ENCODE data around the gene PARP16. TPM values are rescaled to one million over a fixed set of nuclear protein-coding genes. Genes with fewer than 3 reads are reported as not detected.
"Not testable (repeated sequence)": the region's sequence is repeated elsewhere in the genome, so short reads cannot be mapped to it uniquely, and the experiment has no call there.

Gene PARP16
- total RNA-seq, 1 experiment from 2014 or later = 12.9 TPM

- DNase-seq = no peak
- no peak overlapping the region for H3K4me3 ChIP-seq
- no peaks in the 10 kb centered on the region for H3K27me3 ChIP-seq
- H3K9me3 ChIP-seq (replicated peaks) = no peaks in the 10 kb centered on the region
- H3K36me3 ChIP-seq = no peaks in the 10 kb centered on the region
- H3K27ac ChIP-seq = no peak overlapping the region
- H3K4me1 ChIP-seq = no peaks in the 10 kb centered on the region
Observed at GRCh38 chr15:65275104-65275727, 11.5 kb downstream of the PARP16 start.

GRCh38 chr15:65270811-65271545 is 15.7 kb downstream of the PARP16 start:
- not testable (repeated sequence) for H3K4me3 ChIP-seq; H3K27ac ChIP-seq; H3K36me3 ChIP-seq; H3K9me3 ChIP-seq (replicated peaks); H3K4me1 ChIP-seq; H3K27me3 ChIP-seq
- peak; percentile 65 to 77 for DNase-seq

GRCh38 chr15:65268411-65268810 is 18.3 kb downstream of the PARP16 start:
- no peaks in the 10 kb centered on the region for H3K4me1 ChIP-seq
- no peak for DNase-seq
- 0 out of 2 replicates have a peak, but pooled peaks cover 5% of the 10 kb centered on the region for H3K36me3 ChIP-seq
- no peaks in the 10 kb centered on the region for H3K27me3 ChIP-seq
- H3K4me3 ChIP-seq = no peak overlapping the region
- no peak overlapping the region for H3K27ac ChIP-seq
- H3K9me3 ChIP-seq (replicated peaks) = no peaks in the 10 kb centered on the region

GRCh38 chr15:65266469-65266868 is 20.2 kb downstream of the PARP16 start:
- no peaks in the 10 kb centered on the region for H3K4me1 ChIP-seq
- H3K27me3 ChIP-seq = no peaks in the 10 kb centered on the region
- H3K27ac ChIP-seq = no peak overlapping the region
- no peak for DNase-seq
- H3K36me3 ChIP-seq = 0 out of 2 replicates have a peak, but pooled peaks cover 5% of the 10 kb centered on the region
- no peak overlapping the region for H3K4me3 ChIP-seq
- no peaks in the 10 kb centered on the region for H3K9me3 ChIP-seq (replicated peaks)

GRCh38 chr15:65264863-65265430 is 21.7 kb downstream of the PARP16 start:
- Histone ChIP-seq H3K27me3 (no peaks in the 10 kb centered on the region), H3K4me1 (no peaks in the 10 kb centered on the region), H3K9me3 (replicated peaks) (no peaks in the 10 kb centered on the region), H3K4me3 (no peak overlapping the region), H3K36me3 (peaks cover 5% of the 10 kb centered on the region; the same call in 1 of the 2 replicates), H3K27ac (no peak overlapping the region)
- no peak for DNase-seq

GRCh38 chr15:65263313-65263712 is 23.4 kb downstream of the PARP16 start:
- DNase-seq = no peak

GRCh38 chr15:65260968-65261367 is 25.7 kb downstream of the PARP16 start:
- H3K9me3 ChIP-seq (replicated peaks) = no peaks in the 10 kb centered on the region
- H3K27ac ChIP-seq = no peak overlapping the region
- no peaks in the 10 kb centered on the region for H3K27me3 ChIP-seq
- DNase-seq = no peak
- peaks cover 2% of the 10 kb centered on the region for H3K36me3 ChIP-seq
- H3K4me3 ChIP-seq = no peak overlapping the region
- H3K4me1 ChIP-seq = no peaks in the 10 kb centered on the region

More at GRCh38 chr15:65263313-65263712, 23.4 kb downstream of the PARP16 start:
- Histone ChIP-seq H3K4me3 (no peak overlapping the region), H3K9me3 (replicated peaks) (no peaks in the 10 kb centered on the region), H3K27ac (no peak overlapping the region), H3K27me3 (no peaks in the 10 kb centered on the region), H3K4me1 (no peaks in the 10 kb centered on the region), H3K36me3 (peaks cover 2% of the 10 kb centered on the region; the same call in 1 of the 2 replicates)

GRCh38 chr15:65259367-65259797 is 27.3 kb downstream of the PARP16 start:
- no peak overlapping the region for H3K27ac ChIP-seq
- H3K9me3 ChIP-seq (replicated peaks) = no peaks in the 10 kb centered on the region
- H3K4me1 ChIP-seq = no peaks in the 10 kb centered on the region
- no peak overlapping the region for H3K4me3 ChIP-seq
- DNase-seq = no peak
- H3K36me3 ChIP-seq = peaks cover 2% of the 10 kb centered on the region
- no peaks in the 10 kb centered on the region for H3K27me3 ChIP-seq

GRCh38 chr15:65258375-65259262 is 28.1 kb downstream of the PARP16 start:
- Histone ChIP-seq H3K36me3 (peaks cover 2% of the 10 kb centered on the region), H3K9me3 (replicated peaks) (no peaks in the 10 kb centered on the region), H3K27ac (no peak overlapping the region), H3K27me3 (no peaks in the 10 kb centered on the region), H3K4me1 (no peaks in the 10 kb centered on the region), H3K4me3 (no peak overlapping the region)
- DNase-seq = no peak

GRCh38 chr15:65255486-65256140 is 31.1 kb downstream of the PARP16 start:
- Histone ChIP-seq H3K4me1 (no peaks in the 10 kb centered on the region), H3K4me3 (no peak overlapping the region), H3K27me3 (no peaks in the 10 kb centered on the region), H3K36me3 (peaks cover 2% of the 10 kb centered on the region; the same call in 1 of the 2 replicates), H3K9me3 (replicated peaks) (no peaks in the 10 kb centered on the region), H3K27ac (no peak overlapping the region)
- no peak for DNase-seq

- H3K27ac ChIP-seq = no peak overlapping the region
- no peaks in the 10 kb centered on the region for H3K9me3 ChIP-seq (replicated peaks)
Observed at GRCh38 chr15:65254758-65255157, 31.9 kb downstream of the PARP16 start.

GRCh38 chr15:65254356-65254755 is 32.3 kb downstream of the PARP16 start:
- H3K36me3 ChIP-seq = no peaks in the 10 kb centered on the region; the same call in 1 of the 2 replicates
- no peak overlapping the region for H3K4me3 ChIP-seq
- no peaks in the 10 kb centered on the region for H3K27me3 ChIP-seq
- H3K4me1 ChIP-seq = no peaks in the 10 kb centered on the region
- H3K9me3 ChIP-seq (replicated peaks) = no peaks in the 10 kb centered on the region
- peak in 1 of 2 experiments; percentile 34 for DNase-seq
- H3K27ac ChIP-seq = no peak overlapping the region

More at GRCh38 chr15:65254758-65255157, 31.9 kb downstream of the PARP16 start:
- Histone ChIP-seq H3K36me3 (peaks cover 2% of the 10 kb centered on the region; the same call in 1 of the 2 replicates), H3K4me1 (no peaks in the 10 kb centered on the region), H3K27me3 (no peaks in the 10 kb centered on the region), H3K4me3 (no peak overlapping the region)
- no peak for DNase-seq

GRCh38 chr15:65249641-65250040 is 37.0 kb downstream of the PARP16 start:
- Histone ChIP-seq H3K27ac (no peak overlapping the region), H3K27me3 (no peaks in the 10 kb centered on the region), H3K36me3 (no peaks in the 10 kb centered on the region), H3K4me3 (no peak overlapping the region), H3K4me1 (peaks cover 26% of the 10 kb centered on the region), H3K9me3 (replicated peaks) (no peaks in the 10 kb centered on the region)
- no peak for DNase-seq

Measured in SJCRH30 (cell line).